ENCODE measurements around the gene TMOD2. TPM values are rescaled to one million over a fixed set of nuclear protein-coding genes. Genes with fewer than 3 reads are reported as not detected.

The TMOD2 gene
- total RNA-seq = 4.1 and 5.5 TPM in 2 replicates

DNA sequence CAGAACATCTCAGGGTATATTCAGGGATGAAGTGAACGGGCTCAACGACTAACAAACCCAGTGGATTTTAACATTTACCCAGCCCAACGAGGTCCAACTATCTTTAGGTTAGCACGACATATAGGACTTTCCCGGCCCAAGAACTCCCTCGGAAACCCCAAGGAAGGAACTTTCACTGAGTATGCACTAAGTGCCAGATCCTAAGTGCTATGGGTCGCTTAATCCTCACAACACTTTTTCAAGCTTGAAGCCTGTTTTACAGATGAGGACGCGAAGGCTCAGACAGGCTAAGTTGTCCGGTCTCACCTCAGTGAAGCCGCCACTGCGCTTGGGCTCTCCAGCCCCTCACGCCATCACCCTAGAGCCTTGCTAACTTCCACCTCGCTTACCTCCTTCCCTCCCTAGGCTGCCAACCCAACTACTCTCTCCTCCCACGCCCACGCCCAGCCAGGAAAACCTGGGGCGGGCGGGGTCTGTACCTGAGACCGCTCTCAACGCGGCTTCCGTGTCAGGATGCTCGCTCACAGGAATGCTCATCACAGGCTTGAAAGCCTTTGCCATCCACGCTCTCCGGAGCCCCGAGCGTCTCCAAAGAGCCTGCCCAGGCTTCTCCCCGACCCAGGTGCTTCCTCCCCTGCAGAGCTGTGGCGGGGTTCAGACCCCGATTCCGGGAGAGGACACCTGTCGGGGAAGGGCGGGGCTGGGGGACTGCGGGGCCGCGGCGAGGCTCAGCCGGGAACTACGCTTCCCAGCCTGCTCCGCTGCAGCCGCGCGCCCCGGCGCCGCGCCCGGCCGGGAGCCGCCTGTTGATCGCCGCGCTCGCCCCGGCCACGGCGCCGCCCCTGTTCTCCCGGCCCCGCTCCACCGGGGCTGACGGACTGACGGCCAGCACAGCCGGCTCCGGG, at the start of gene TMOD2:
Gene TMOD2 (plus strand): TSS at position 806 of the 905 bp plus-strand sequence. CDS start 14,845 bp downstream, outside the sequence.
- Histone ChIP-seq H3K36me3 (ENCODE audit: control insufficient read depth, insufficient read depth, low read length) (no peaks in the 10 kb centered on the region), H3K4me3 (ENCODE audit: low read depth, low read length) (peak within 1 kb of the TSS; percentile 60), H3K27me3 (ENCODE audit: control insufficient read depth, insufficient read depth, low read length) (peaks cover 18% of the 10 kb centered on the region)
- no peak for DNase-seq (ENCODE audit: low read depth)
- TF ChIP-seq, protein P1, sequence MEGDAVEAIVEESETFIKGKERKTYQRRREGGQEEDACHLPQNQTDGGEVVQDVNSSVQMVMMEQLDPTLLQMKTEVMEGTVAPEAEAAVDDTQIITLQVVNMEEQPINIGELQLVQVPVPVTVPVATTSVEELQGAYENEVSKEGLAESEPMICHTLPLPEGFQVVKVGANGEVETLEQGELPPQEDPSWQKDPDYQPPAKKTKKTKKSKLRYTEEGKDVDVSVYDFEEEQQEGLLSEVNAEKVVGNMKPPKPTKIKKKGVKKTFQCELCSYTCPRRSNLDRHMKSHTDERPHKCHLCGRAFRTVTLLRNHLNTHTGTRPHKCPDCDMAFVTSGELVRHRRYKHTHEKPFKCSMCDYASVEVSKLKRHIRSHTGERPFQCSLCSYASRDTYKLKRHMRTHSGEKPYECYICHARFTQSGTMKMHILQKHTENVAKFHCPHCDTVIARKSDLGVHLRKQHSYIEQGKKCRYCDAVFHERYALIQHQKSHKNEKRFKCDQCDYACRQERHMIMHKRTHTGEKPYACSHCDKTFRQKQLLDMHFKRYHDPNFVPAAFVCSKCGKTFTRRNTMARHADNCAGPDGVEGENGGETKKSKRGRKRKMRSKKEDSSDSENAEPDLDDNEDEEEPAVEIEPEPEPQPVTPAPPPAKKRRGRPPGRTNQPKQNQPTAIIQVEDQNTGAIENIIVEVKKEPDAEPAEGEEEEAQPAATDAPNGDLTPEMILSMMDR (IDR thresholded peaks at IDR 0.05; ENCODE audit: insufficient read depth, low read length, poor library complexity, severe bottlenecking) = no peak

DNA sequence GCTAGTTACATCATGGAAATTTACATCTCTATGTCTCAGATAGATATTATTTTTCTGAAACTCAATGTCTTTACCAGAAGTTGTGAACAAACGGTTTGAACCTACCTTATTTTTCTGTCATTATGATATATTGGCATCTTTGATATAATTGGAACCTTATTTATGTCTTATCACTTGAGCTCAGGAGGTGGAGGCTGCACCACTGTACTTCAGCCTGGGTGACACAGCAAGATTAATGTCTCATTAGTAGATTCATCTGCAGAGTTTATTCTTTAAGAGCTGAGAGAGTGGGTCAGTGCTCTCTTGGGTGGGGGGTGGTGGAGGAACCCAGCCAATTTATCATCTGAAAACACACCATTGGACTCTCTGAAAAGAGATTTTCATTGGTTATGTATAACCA, 48.7 kb upstream of the TMOD2 start:
- no peaks in the 10 kb centered on the region for H3K36me3 ChIP-seq (ENCODE audit: control insufficient read depth, insufficient read depth, low read length)
- no peaks in the 10 kb centered on the region for H3K27me3 ChIP-seq (ENCODE audit: control insufficient read depth, insufficient read depth, low read length)
- no peak for DNase-seq (ENCODE audit: low read depth)
- TF ChIP-seq, protein P1 (IDR thresholded peaks at IDR 0.05; ENCODE audit: insufficient read depth, low read length, poor library complexity, severe bottlenecking) = no peak
- no peak overlapping the region for H3K4me3 ChIP-seq (ENCODE audit: low read depth, low read length)

DNA sequence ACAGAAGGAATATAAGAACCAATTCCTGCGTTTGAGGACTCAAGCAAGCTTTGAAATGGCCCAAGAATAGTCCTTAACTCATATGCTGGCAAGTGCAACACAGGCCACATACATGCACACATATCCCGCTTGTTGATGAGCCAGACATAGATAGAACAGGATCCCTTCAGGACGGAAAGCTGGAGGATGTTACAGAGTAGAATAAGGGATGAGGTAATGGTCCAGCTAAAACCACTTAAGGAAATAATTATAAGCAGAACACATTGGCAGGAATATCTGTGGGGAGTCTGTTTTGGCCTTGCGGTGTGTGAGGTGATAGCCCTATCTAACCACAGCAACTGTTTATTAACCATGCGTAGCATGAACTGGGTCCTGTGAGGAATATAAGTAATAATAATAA, 45.1 kb upstream of the TMOD2 start:
- DNase-seq (ENCODE audit: low read depth) = no peak
- H3K27me3 ChIP-seq (ENCODE audit: control insufficient read depth, insufficient read depth, low read length) = no peaks in the 10 kb centered on the region
- no peak overlapping the region for H3K4me3 ChIP-seq (ENCODE audit: low read depth, low read length)
- TF ChIP-seq, protein P1 (IDR thresholded peaks at IDR 0.05; ENCODE audit: insufficient read depth, low read length, poor library complexity, severe bottlenecking) = no peak
- H3K36me3 ChIP-seq (ENCODE audit: control insufficient read depth, insufficient read depth, low read length) = no peaks in the 10 kb centered on the region

- no peaks in the 10 kb centered on the region for H3K36me3 ChIP-seq (ENCODE audit: control insufficient read depth, insufficient read depth, low read length)
- TF ChIP-seq, protein P1 (IDR thresholded peaks at IDR 0.05; ENCODE audit: insufficient read depth, low read length, poor library complexity, severe bottlenecking) = no peak
- no peaks in the 10 kb centered on the region for H3K27me3 ChIP-seq (ENCODE audit: control insufficient read depth, insufficient read depth, low read length)
- no peak for DNase-seq (ENCODE audit: low read depth)
- H3K4me3 ChIP-seq (ENCODE audit: low read depth, low read length) = no peak overlapping the region
These were observed 44.3 kb upstream of the TMOD2 start for GRCh38 chr15:51706926-51707608.

- no peak for DNase-seq (ENCODE audit: low read depth)
- H3K4me3 ChIP-seq (ENCODE audit: low read depth, low read length) = no peak overlapping the region
- H3K27me3 ChIP-seq (ENCODE audit: control insufficient read depth, insufficient read depth, low read length) = no peaks in the 10 kb centered on the region
- TF ChIP-seq, protein P1 (IDR thresholded peaks at IDR 0.05; ENCODE audit: insufficient read depth, low read length, poor library complexity, severe bottlenecking) = no peak
- H3K36me3 ChIP-seq (ENCODE audit: control insufficient read depth, insufficient read depth, low read length) = no peaks in the 10 kb centered on the region
These were observed 43.4 kb upstream of the TMOD2 start for GRCh38 chr15:51708013-51708412.
